K562 (cell line): Measurements from ENCODE around the gene SERTAD3. TPM values are rescaled to one million over a fixed set of nuclear protein-coding genes. Genes with fewer than 3 reads are reported as not detected.

Experiments
- ATAC-seq: fragments of 200-7000 bp; cut with Tn5 transposase; 3 replicates; pipeline ENCODE4 v1.9.1; 2020; ENCODE audit warnings: moderate library complexity
- BruUV-seq: library from RNA; stranded (reverse); fragments of 400-500 nt; replicated peaks from 2 replicates; lab custom pipeline; 2021; lab: Mats Ljungman, UMichigan
- CTCF ChIA-PET: fragments of 300-600 bp; formaldehyde crosslinking; extraction: SDS; loops from one replicate; lab custom pipeline; 2021; ENCODE audit warnings: low intra/inter-chr PET ratio; lab: Yijun Ruan, JAX
- POLR2A ChIA-PET: fragments of 300-600, 350-650 bp; sonication (Branson Sonifier 250); formaldehyde crosslinking; extraction: SDS; loops from one replicate; lab custom pipeline; 2021; ENCODE audit warnings: antibody characterized with exemption, inconsistent platforms; lab: Yijun Ruan, JAX
- DNase-seq, 4 experiments: peaks; one replicate each; pipeline versions ENCODE4 v3.0.0 to v3.0.0-alpha.2; 2011 to 2018; ENCODE audit warnings: low spot score in 3 of 4, mixed read lengths in 3 of 4; ENCODE audit errors: extremely low read depth in 1 of 4
- FAIRE-seq: peaks from 2 replicates; lab custom pipeline; 2011; peaks lifted over from hg19 to GRCh38; lab: Jason Lieb, UNC
- H2AFZ ChIP-seq: 2 replicates; pipeline ENCODE4 v1.6.0; 2011; ENCODE audit warnings: low read depth, low read length, control low read depth, inconsistent platforms
- H3K27ac ChIP-seq: fragments of 200-600 bp; 3 replicates; pipeline ENCODE4 v1.8.0; 2011; ENCODE audit warnings: low read depth, mild to moderate bottlenecking, control low read depth, inconsistent platforms, low read length, moderate library complexity, mixed read lengths; ENCODE audit errors: extremely low read depth
- H3K27me3 ChIP-seq, 2 experiments: fragments of 300-600 bp in 1 of 2; 2 replicates in 1 of 2; 3 replicates in 1 of 2; pipeline versions ENCODE4 v1.6.0 to v1.8.0; 2011; ENCODE audit warnings: inconsistent platforms in 2 of 2, low read length in 2 of 2, mild to moderate bottlenecking in 1 of 2, mixed read lengths in 1 of 2, moderate library complexity in 1 of 2; ENCODE audit not compliant: control insufficient read depth in 2 of 2, insufficient read depth in 2 of 2
- H3K36me3 ChIP-seq: fragments of 300-600 bp; 3 replicates; pipeline ENCODE4 v1.8.0; 2011; ENCODE audit warnings: mild to moderate bottlenecking, low read length, inconsistent platforms; ENCODE audit not compliant: control insufficient read depth, insufficient read depth
- H3K4me1 ChIP-seq, 2 experiments: fragments of 200-600 bp in 1 of 2; replicated peaks in 1 of 2; 2 replicates in 1 of 2; 3 replicates in 1 of 2; pipeline versions ENCODE4 v1.5.1 to v1.8.0; 2011; ENCODE audit warnings: inconsistent platforms in 2 of 2, low read length in 2 of 2, mild to moderate bottlenecking in 1 of 2, mixed read lengths in 1 of 2, moderate library complexity in 1 of 2; ENCODE audit not compliant: control insufficient read depth in 2 of 2, insufficient read depth in 2 of 2
- H3K4me2 ChIP-seq: 2 replicates; pipeline ENCODE4 v1.6.1; 2011; ENCODE audit warnings: low read length, control low read depth, inconsistent platforms, mixed read lengths; ENCODE audit not compliant: insufficient read depth
- H3K4me3 ChIP-seq: fragments of 200-600 bp; sonication (generic), shearing (Covaris generic); 2 replicates; pipeline ENCODE4 v1.5.1; 2016; ENCODE audit warnings: control low read depth, inconsistent platforms
- H3K79me2 ChIP-seq: fragments of 200-600 bp; 3 replicates; pipeline ENCODE4 v1.8.0; 2011; ENCODE audit warnings: low read length, inconsistent platforms; ENCODE audit not compliant: control insufficient read depth, insufficient read depth
- H3K9ac ChIP-seq, 2 experiments: 2 replicates each; pipeline versions ENCODE4 v1.6.0 to v1.6.1; 2011; ENCODE audit warnings: low read depth in 2 of 2, low read length in 2 of 2, control low read depth in 1 of 2, inconsistent platforms in 1 of 2, mild to moderate bottlenecking in 1 of 2, mixed read lengths in 1 of 2; ENCODE audit not compliant: insufficient read depth in 1 of 2
- H3K9me1 ChIP-seq: one replicate; pipeline ENCODE4 v1.6.0; 2011; ENCODE audit warnings: inconsistent platforms, mild to moderate bottlenecking, low read length, moderate library complexity; ENCODE audit not compliant: control insufficient read depth, insufficient read depth
- H3K9me3 ChIP-seq: replicated peaks from 2 replicates; pipeline ENCODE4 v1.5.1; 2011; ENCODE audit warnings: low read depth, low read length, inconsistent platforms; ENCODE audit not compliant: control insufficient read depth, insufficient read depth
- H4K20me1 ChIP-seq: replicated peaks from 2 replicates; pipeline ENCODE4 v1.6.1; 2011; ENCODE audit warnings: low read length, inconsistent platforms, mixed read lengths; ENCODE audit not compliant: control insufficient read depth, insufficient read depth
- ARNT ChIP-seq, 2 experiments: fragments of 450-650 bp; IDR thresholded peaks; 2 replicates each; pipeline ENCODE4 v1.6.1; 2016; ENCODE audit warnings: mild to moderate bottlenecking in 1 of 2
- DPF2 ChIP-seq: fragments of 450-650 bp; IDR thresholded peaks from 2 replicates; pipeline ENCODE4 v1.6.1; 2016
- FOSL1 ChIP-seq: fragments of 200-800 bp; sonication (Bioruptor generic); conservative IDR thresholded peaks from 2 replicates; pipeline ENCODE4 v1.6.1; 2016; ENCODE audit warnings: missing genetic modification characterization, missing compliant biosample characterization
- GTF2F1 ChIP-seq: IDR thresholded peaks from 2 replicates; pipeline ENCODE4 v1.6.1; 2011; ENCODE audit warnings: low read depth, low read length, improper control_type of control experiment
- KDM1A ChIP-seq, 2 experiments: fragments of 450-650 bp; IDR thresholded peaks; 2 replicates each; pipeline ENCODE4 v1.6.1; 2016; ENCODE audit warnings: mild to moderate bottlenecking in 2 of 2
- KDM5B ChIP-seq: fragments of 200-600 bp; sonication (generic); IDR thresholded peaks from 2 replicates; pipeline ENCODE4 v1.6.1; 2012; ENCODE audit warnings: low read depth, mild to moderate bottlenecking, moderate library complexity, low read length, control low read depth, inconsistent platforms; ENCODE audit not compliant: insufficient replicate concordance
- OTX1 ChIP-seq: fragments of 450-650 bp; formaldehyde crosslinking; IDR thresholded peaks from 2 replicates; pipeline ENCODE4 v1.4.0; 2022; ENCODE audit warnings: mild to moderate bottlenecking
- TEAD4 ChIP-seq, 2 experiments: sonication (generic) in 1 of 2; formaldehyde crosslinking in 1 of 2; IDR thresholded peaks; 2 replicates each; pipeline versions ENCODE4 v1.6.1 to v1.8.0; 2012 to 2022; ENCODE audit warnings: borderline replicate concordance in 1 of 2, inconsistent platforms in 1 of 2, low read length in 1 of 2, mild to moderate bottlenecking in 1 of 2, missing genetic modification reagents in 1 of 2
- ZNF324 ChIP-seq: fragments of 250-450 bp; sonication (Bioruptor Pico); IDR thresholded peaks from 2 replicates; pipeline ENCODE4 v1.4.0; 2020; ENCODE audit warnings: mild to moderate bottlenecking
- ZNF436 ChIP-seq: fragments of 250-450, 450-650 bp; sonication (Bioruptor Pico); formaldehyde crosslinking; IDR thresholded peaks from 2 replicates; pipeline ENCODE4 v1.7.0; 2020; ENCODE audit warnings: mild to moderate bottlenecking
- ZNF699 ChIP-seq: fragments of 250-450 bp; sonication (Bioruptor Pico); IDR thresholded peaks from 2 replicates; pipeline ENCODE4 v1.8.0; 2021; ENCODE audit warnings: mild to moderate bottlenecking, moderate library complexity; ENCODE audit not compliant: insufficient replicate concordance
- WGBS: fragments of 100-300 bp; shearing (Covaris generic); methylation state at CpG from one replicate; pipeline ENCODE4 v1.1.6; 2016; ENCODE audit warnings: low coverage, mixed read lengths; ENCODE audit not compliant: insufficient coverage; ENCODE audit errors: missing lambda C conversion rate; 5-methylcytosine and 5-hydroxymethylcytosine counted together
- in situ Hi-C: fragments of 300-500 bp; cut with MboI; formaldehyde crosslinking; loops from 4 replicates; pipeline ENCODE4 v1.15.0; 2018; ENCODE audit warnings: inconsistent platforms, mixed read lengths
- intact Hi-C: fragments of 100-400 bp; cut with micrococcal nuclease; formaldehyde crosslinking; loops from 2 replicates; pipeline ENCODE4 v1.14.2; 2022
- polyA plus RNA-seq, 8 experiments: library from polyadenylated mRNA; depleted of rRNA in 4 of 8; stranded (reverse) in 5 of 8; unstranded in 3 of 8; fragments of >200 nt; fragmentation: Nextera tagmentation in 2 of 8; fragmentation: Illumina TruSeq in 1 of 8; extraction: Ambion mirVana in 2 of 8; extraction: Trizol in 1 of 8; gene quantifications; 2 replicates each; pipeline versions ENCODE4 v1.2.1 to v1.2.3, GENCODE V29; 2011 to 2014; ENCODE audit warnings: inconsistent platforms in 1 of 8, missing spikeins in 1 of 8
- total RNA-seq, 7 experiments: library from RNA; depleted of rRNA in 6 of 7; stranded (reverse); fragments of >200 nt in 6 of 7; fragmentation: Illumina TruSeq in 2 of 7; extraction: Trizol in 2 of 7; gene quantifications; 2 replicates each; pipeline versions ENCODE4 v1.2.1 to v1.2.3, GENCODE V29; 2011 to 2021; ENCODE audit warnings: low replicate concordance in 1 of 7
- TF ChIP-seq, protein P1 (sequence below), 2 experiments: fragments of 250-450 bp in 1 of 2; fragments of 450-650 bp in 1 of 2; sonication (Bioruptor Pico) in 1 of 2; IDR thresholded peaks; 2 replicates each; pipeline versions ENCODE4 v1.6.1 to v1.8.0; 2016 to 2021; ENCODE audit warnings: mild to moderate bottlenecking in 2 of 2, moderate library complexity in 2 of 2, missing compliant biosample characterization in 1 of 2, missing genetic modification characterization in 1 of 2
- TF ChIP-seq, protein P2 (sequence below): fragments of 450-650 bp; IDR thresholded peaks from 2 replicates; pipeline ENCODE4 v1.6.1; 2018; ENCODE audit not compliant: partially characterized antibody
- TF ChIP-seq, protein P3 (sequence below): fragments of 450-650 bp; formaldehyde crosslinking; conservative IDR thresholded peaks from 2 replicates; pipeline ENCODE4 v1.4.0; 2022; ENCODE audit warnings: mild to moderate bottlenecking, missing genetic modification characterization

Gene SERTAD3
- total and polyA plus RNA-seq, 9 of the 15 experiments (the other 6 are each of a cell fraction or from before 2014, with no cell fraction given), result 5.4 to 28.9 (median 17.5) TPM

DNA sequence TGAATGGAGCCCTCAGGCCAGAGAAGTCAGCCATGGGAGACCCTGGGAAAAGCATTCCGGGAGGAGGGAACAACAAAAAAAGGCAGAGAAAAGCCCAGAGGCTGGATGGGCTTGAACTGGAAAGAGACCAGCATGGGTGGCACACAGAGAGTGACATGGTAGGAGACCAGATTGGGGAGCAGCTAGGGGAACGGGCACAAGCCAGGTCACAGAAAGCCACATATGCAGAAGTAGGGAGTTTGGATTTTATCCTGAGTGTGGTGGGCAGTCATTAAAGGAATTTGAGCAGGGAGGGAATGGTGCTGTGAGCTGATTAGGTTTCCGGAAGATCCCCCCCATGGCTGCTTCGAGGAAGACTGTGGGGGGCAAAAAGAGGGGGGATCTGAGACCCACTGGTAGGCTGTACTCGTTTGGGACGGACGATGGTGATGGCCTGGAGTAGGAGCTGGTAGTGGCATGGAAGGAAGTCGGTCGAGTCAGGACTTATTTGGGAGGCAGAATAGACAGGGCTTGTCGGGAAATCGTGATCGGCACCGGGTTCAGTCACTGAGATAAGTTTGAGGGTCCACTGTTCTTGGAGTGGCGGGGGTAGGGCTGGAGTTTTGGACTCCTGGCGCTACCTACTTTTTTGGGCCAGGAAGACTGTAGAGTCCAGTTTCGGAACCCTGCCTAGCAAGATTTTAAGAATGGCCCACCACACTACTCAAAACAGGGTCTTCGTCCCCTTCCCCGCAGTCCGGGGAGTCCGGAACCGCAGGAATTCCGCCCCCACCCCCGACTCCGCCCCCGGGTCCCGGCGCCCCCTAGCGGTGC lies 19.3 kb downstream of the SERTAD3 start:
- no TSS peak for BruUV-seq
- TF ChIP-seq KDM1A (IDR thresholded peaks at IDR 0.05) (no peak), KDM5B (peak; percentile 50), DPF2 (0 out of 2 replicates have a peak, but pooled peaks have one; percentile 32), ARNT (IDR thresholded peaks at IDR 0.05) (0 out of 4 replicates have a peak, but pooled peaks of 1 of the 2 experiments have one; percentile 30), ZNF699 (CRISPR knock-in tag) (no peak), OTX1 (CRISPR knock-in tag) (0 out of 2 replicates have a peak, but pooled peaks have one; percentile 45), ZNF324 (CRISPR knock-in tag) (no peak), GTF2F1 (no peak), TEAD4 (IDR thresholded peaks at IDR 0.05; ENCODE audit: low read length) (peak; percentile 49; the same call in 1 of the 2 replicates), TEAD4 (CRISPR knock-in tag; IDR thresholded peaks at IDR 0.05; ENCODE audit: borderline replicate concordance) (no peak), ZNF436 (CRISPR knock-in tag) (0 out of 2 replicates have a peak, but pooled peaks have one; percentile 23), FOSL1 (no peak)
- TF ChIP-seq, protein P1, sequence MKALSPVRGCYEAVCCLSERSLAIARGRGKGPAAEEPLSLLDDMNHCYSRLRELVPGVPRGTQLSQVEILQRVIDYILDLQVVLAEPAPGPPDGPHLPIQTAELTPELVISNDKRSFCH (CRISPR knock-in tag; IDR thresholded peaks at IDR 0.05), result no peak
- TF ChIP-seq, protein P1 (tag; IDR thresholded peaks at IDR 0.05), result 0 out of 2 replicates have a peak, but pooled peaks have one; percentile 33
- TF ChIP-seq, protein P2, sequence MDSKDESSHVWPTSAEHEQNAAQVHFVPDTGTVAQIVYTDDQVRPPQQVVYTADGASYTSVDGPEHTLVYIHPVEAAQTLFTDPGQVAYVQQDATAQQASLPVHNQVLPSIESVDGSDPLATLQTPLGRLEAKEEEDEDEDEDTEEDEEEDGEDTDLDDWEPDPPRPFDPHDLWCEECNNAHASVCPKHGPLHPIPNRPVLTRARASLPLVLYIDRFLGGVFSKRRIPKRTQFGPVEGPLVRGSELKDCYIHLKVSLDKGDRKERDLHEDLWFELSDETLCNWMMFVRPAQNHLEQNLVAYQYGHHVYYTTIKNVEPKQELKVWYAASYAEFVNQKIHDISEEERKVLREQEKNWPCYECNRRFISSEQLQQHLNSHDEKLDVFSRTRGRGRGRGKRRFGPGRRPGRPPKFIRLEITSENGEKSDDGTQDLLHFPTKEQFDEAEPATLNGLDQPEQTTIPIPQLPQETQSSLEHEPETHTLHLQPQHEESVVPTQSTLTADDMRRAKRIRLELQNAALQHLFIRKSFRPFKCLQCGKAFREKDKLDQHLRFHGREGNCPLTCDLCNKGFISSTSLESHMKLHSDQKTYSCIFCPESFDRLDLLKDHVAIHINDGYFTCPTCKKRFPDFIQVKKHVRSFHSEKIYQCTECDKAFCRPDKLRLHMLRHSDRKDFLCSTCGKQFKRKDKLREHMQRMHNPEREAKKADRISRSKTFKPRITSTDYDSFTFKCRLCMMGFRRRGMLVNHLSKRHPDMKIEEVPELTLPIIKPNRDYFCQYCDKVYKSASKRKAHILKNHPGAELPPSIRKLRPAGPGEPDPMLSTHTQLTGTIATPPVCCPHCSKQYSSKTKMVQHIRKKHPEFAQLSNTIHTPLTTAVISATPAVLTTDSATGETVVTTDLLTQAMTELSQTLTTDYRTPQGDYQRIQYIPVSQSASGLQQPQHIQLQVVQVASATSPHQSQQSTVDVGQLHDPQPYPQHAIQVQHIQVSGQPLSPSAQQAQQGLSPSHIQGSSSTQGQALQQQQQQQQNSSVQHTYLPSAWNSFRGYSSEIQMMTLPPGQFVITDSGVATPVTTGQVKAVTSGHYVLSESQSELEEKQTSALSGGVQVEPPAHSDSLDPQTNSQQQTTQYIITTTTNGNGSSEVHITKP, result peak; percentile 24
- TF ChIP-seq, protein P3, sequence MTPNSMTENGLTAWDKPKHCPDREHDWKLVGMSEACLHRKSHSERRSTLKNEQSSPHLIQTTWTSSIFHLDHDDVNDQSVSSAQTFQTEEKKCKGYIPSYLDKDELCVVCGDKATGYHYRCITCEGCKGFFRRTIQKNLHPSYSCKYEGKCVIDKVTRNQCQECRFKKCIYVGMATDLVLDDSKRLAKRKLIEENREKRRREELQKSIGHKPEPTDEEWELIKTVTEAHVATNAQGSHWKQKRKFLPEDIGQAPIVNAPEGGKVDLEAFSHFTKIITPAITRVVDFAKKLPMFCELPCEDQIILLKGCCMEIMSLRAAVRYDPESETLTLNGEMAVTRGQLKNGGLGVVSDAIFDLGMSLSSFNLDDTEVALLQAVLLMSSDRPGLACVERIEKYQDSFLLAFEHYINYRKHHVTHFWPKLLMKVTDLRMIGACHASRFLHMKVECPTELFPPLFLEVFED, result peak; percentile 70; the same call in 1 of the 2 replicates

More for the DNA sequence above, 19.3 kb downstream of the SERTAD3 start:
- peak overlapping the region; percentile 90 for H3K27ac ChIP-seq
- H3K9me1 ChIP-seq, result no peaks in the 10 kb centered on the region
- POLR2A ChIA-PET, result interaction anchor here (0.8 to 5.7 kb wide), 8 partner anchors 9 to 99 kb away, joined by 3 to 34 read pairs (median 3); no protein-coding TSS in a partner anchor
- H3K4me3 ChIP-seq, result peak overlapping the region; percentile 80
- FAIRE-seq (no peak), DNase-seq (peak; percentile 19 to 56 (median 22)), ATAC-seq (no peak)
- H3K9me3 ChIP-seq, result no peaks in the 10 kb centered on the region
- peak overlapping the region; percentile 79 to 91 for H3K9ac ChIP-seq
- peak overlapping the region; percentile 83 for H2AFZ ChIP-seq
- H3K27me3 ChIP-seq, result no peaks in the 10 kb centered on the region
- CTCF ChIA-PET, result interaction anchor here (0.6 kb wide), 1 partner anchor 138 kb away, joined by 6 read pairs; no protein-coding TSS in a partner anchor
- peaks cover 41% of the 10 kb centered on the region for H3K79me2 ChIP-seq
- H3K4me1 ChIP-seq, result peaks cover 9 to 37% of the 10 kb centered on the region in 2 experiments; a peak in 4 of 5 replicates
- H3K4me2 ChIP-seq, result peak overlapping the region; percentile 99
- H4K20me1 ChIP-seq, result no peaks in the 10 kb centered on the region
- intact Hi-C loops, result no loop called here
- in situ Hi-C loops, result no loop called here
- WGBS, result 2% methylated on average over 19 of the region's 28 CpGs
- H3K36me3 ChIP-seq, result peaks cover 13% of the 10 kb centered on the region; the same call in 2 of the 3 replicates
